ENCODE measurements around the gene NR3C2. TPM values are rescaled to one million over a fixed set of nuclear protein-coding genes. Genes with fewer than 3 reads are reported as not detected.

NR3C2 gene
- total RNA-seq, 2 donors from 2014 or later, result 0.44 to 0.82 TPM

GRCh38 chr4:148265627-148266026 is 176.6 kb downstream of the NR3C2 start:
- Mint-ChIP-seq H3K36me3 (ENCODE audit: low read depth) (no peaks in the 10 kb centered on the region), H3K4me3 (no peak overlapping the region), H3K4me1 (no peaks in the 10 kb centered on the region), H3K27ac (no peak overlapping the region), H3K27me3 (ENCODE audit: insufficient read depth) (no peaks in the 10 kb centered on the region), H3K9me3 (no peaks in the 10 kb centered on the region)
- H3K4me3 ChIP-seq (ENCODE audit: low read length), result no peak overlapping the region
- H3K9ac ChIP-seq (ENCODE audit: extremely low read depth, low read length, poor library complexity, severe bottlenecking), result no peak overlapping the region
- no peak for TF ChIP-seq CTCF (conservative IDR thresholded peaks at IDR 0.05)
- H3K27ac ChIP-seq (ENCODE audit: low read depth, low read length), result no peak overlapping the region
- no peaks in the 10 kb centered on the region for H3K9me3 ChIP-seq (ENCODE audit: control insufficient read depth, low read length)
- H3K36me3 ChIP-seq (ENCODE audit: control insufficient read depth, insufficient read depth, low read length), result no peaks in the 10 kb centered on the region
- 93 to 95% methylated on average over 2 to 5 of the region's 5 CpGs for WGBS, 2 experiments (ENCODE audit: insufficient coverage in 1 of 2, insufficient read length in 1 of 2)
- no peaks in the 10 kb centered on the region for H3K27me3 ChIP-seq (ENCODE audit: control insufficient read depth, insufficient read depth, low read length, poor library complexity, severe bottlenecking)
- DNase-seq, result no peak
- no peaks in the 10 kb centered on the region for H3K4me1 ChIP-seq (ENCODE audit: control insufficient read depth, insufficient read depth, low read length)

- TF ChIP-seq CTCF (conservative IDR thresholded peaks at IDR 0.05), result no peak
- 69% methylated on average over 1 of the region's 2 CpGs; no CpG with 5 or more reads in 1 of the 2 experiments for WGBS, 2 experiments (ENCODE audit: insufficient coverage in 1 of 2, insufficient read length in 1 of 2)
- H3K4me3 Mint-ChIP-seq, result no peak overlapping the region
- H3K4me1 Mint-ChIP-seq, result no peaks in the 10 kb centered on the region
- Histone ChIP-seq H3K27ac (ENCODE audit: low read depth, low read length) (no peak overlapping the region), H3K9ac (ENCODE audit: extremely low read depth, low read length, poor library complexity, severe bottlenecking) (no peak overlapping the region), H3K36me3 (ENCODE audit: control insufficient read depth, insufficient read depth, low read length) (no peaks in the 10 kb centered on the region), H3K9me3 (ENCODE audit: control insufficient read depth, low read length) (no peaks in the 10 kb centered on the region), H3K4me3 (ENCODE audit: low read length) (no peak overlapping the region), H3K27me3 (ENCODE audit: control insufficient read depth, insufficient read depth, low read length, poor library complexity, severe bottlenecking) (no peaks in the 10 kb centered on the region), H3K4me1 (ENCODE audit: control insufficient read depth, insufficient read depth, low read length) (no peaks in the 10 kb centered on the region)
- no peaks in the 10 kb centered on the region for H3K9me3 Mint-ChIP-seq
- no peak overlapping the region for H3K27ac Mint-ChIP-seq
- H3K27me3 Mint-ChIP-seq (ENCODE audit: insufficient read depth), result no peaks in the 10 kb centered on the region
- no peaks in the 10 kb centered on the region for H3K36me3 Mint-ChIP-seq (ENCODE audit: low read depth)
- no peak for DNase-seq
These were observed 178.4 kb downstream of the NR3C2 start for GRCh38 chr4:148263802-148264201.

GRCh38 chr4:148263127-148263526 is 179.1 kb downstream of the NR3C2 start:
- no peaks in the 10 kb centered on the region for H3K9me3 ChIP-seq (ENCODE audit: control insufficient read depth, low read length)
- DNase-seq, result no peak
- no peaks in the 10 kb centered on the region for H3K4me1 ChIP-seq (ENCODE audit: control insufficient read depth, insufficient read depth, low read length)
- no peak overlapping the region for H3K9ac ChIP-seq (ENCODE audit: extremely low read depth, low read length, poor library complexity, severe bottlenecking)
- no peak overlapping the region for H3K4me3 ChIP-seq (ENCODE audit: low read length)
- no peaks in the 10 kb centered on the region for H3K27me3 Mint-ChIP-seq (ENCODE audit: insufficient read depth)
- no peaks in the 10 kb centered on the region for H3K9me3 Mint-ChIP-seq
- WGBS, 2 experiments (ENCODE audit: insufficient coverage in 1 of 2, insufficient read length in 1 of 2), result 88 to 96% methylated on average over 3 to 4 of the region's 4 CpGs
- no peaks in the 10 kb centered on the region for H3K36me3 ChIP-seq (ENCODE audit: control insufficient read depth, insufficient read depth, low read length)
- H3K27me3 ChIP-seq (ENCODE audit: control insufficient read depth, insufficient read depth, low read length, poor library complexity, severe bottlenecking), result no peaks in the 10 kb centered on the region
- no peak overlapping the region for H3K27ac ChIP-seq (ENCODE audit: low read depth, low read length)
- no peak for TF ChIP-seq CTCF (conservative IDR thresholded peaks at IDR 0.05)
- no peaks in the 10 kb centered on the region for H3K36me3 Mint-ChIP-seq (ENCODE audit: low read depth)
- H3K4me1 Mint-ChIP-seq, result no peaks in the 10 kb centered on the region
- no peak overlapping the region for H3K4me3 Mint-ChIP-seq
- no peak overlapping the region for H3K27ac Mint-ChIP-seq
